ENCODE measurements around the gene RPTOR.

Gene RPTOR

DNA sequence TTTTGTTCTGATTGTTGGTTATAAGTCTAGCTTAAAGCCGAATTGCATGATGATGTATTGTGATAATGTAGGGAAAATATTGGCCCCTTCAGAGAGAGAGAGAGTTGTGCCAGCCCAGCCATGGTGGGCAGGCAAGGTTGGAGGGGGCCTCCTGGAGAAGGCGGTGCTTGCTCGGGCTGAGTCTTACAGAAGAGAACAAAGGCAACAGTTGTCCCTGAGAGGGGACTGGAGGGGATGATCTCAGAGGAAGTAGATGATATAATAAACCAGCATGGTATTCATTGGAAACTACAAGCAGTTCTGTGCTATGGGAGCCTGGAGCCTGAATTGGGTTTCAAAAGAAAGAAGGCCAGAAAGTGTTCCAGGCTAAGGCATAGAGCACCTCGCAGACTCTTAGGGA lies 173.8 kb downstream of the RPTOR start:
- TF ChIP-seq, protein P1, sequence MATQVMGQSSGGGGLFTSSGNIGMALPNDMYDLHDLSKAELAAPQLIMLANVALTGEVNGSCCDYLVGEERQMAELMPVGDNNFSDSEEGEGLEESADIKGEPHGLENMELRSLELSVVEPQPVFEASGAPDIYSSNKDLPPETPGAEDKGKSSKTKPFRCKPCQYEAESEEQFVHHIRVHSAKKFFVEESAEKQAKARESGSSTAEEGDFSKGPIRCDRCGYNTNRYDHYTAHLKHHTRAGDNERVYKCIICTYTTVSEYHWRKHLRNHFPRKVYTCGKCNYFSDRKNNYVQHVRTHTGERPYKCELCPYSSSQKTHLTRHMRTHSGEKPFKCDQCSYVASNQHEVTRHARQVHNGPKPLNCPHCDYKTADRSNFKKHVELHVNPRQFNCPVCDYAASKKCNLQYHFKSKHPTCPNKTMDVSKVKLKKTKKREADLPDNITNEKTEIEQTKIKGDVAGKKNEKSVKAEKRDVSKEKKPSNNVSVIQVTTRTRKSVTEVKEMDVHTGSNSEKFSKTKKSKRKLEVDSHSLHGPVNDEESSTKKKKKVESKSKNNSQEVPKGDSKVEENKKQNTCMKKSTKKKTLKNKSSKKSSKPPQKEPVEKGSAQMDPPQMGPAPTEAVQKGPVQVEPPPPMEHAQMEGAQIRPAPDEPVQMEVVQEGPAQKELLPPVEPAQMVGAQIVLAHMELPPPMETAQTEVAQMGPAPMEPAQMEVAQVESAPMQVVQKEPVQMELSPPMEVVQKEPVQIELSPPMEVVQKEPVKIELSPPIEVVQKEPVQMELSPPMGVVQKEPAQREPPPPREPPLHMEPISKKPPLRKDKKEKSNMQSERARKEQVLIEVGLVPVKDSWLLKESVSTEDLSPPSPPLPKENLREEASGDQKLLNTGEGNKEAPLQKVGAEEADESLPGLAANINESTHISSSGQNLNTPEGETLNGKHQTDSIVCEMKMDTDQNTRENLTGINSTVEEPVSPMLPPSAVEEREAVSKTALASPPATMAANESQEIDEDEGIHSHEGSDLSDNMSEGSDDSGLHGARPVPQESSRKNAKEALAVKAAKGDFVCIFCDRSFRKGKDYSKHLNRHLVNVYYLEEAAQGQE (IDR thresholded peaks at IDR 0.05; ENCODE audit: insufficient replicate concordance, low read depth): no peak
- TF ChIP-seq GABPA (IDR thresholded peaks at IDR 0.05; ENCODE audit: low read depth) (no peak), SPI1 (IDR thresholded peaks at IDR 0.05; ENCODE audit: borderline replicate concordance, low read depth) (no peak), POLR2AphosphoS5 (IDR thresholded peaks at IDR 0.05; ENCODE audit: low read depth) (no peak)
- TF ChIP-seq, protein P2, sequence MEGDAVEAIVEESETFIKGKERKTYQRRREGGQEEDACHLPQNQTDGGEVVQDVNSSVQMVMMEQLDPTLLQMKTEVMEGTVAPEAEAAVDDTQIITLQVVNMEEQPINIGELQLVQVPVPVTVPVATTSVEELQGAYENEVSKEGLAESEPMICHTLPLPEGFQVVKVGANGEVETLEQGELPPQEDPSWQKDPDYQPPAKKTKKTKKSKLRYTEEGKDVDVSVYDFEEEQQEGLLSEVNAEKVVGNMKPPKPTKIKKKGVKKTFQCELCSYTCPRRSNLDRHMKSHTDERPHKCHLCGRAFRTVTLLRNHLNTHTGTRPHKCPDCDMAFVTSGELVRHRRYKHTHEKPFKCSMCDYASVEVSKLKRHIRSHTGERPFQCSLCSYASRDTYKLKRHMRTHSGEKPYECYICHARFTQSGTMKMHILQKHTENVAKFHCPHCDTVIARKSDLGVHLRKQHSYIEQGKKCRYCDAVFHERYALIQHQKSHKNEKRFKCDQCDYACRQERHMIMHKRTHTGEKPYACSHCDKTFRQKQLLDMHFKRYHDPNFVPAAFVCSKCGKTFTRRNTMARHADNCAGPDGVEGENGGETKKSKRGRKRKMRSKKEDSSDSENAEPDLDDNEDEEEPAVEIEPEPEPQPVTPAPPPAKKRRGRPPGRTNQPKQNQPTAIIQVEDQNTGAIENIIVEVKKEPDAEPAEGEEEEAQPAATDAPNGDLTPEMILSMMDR (IDR thresholded peaks at IDR 0.05; ENCODE audit: insufficient read depth, low read length): no peak
- DNase-seq (ENCODE audit: low read depth in 1 of 2, low spot score in 1 of 2): no peak
- H3K4me3 ChIP-seq (replicated peaks; ENCODE audit: insufficient read depth, low read length): no peak overlapping the region
- H3K27ac ChIP-seq (replicated peaks): no peak overlapping the region
- H3K27me3 ChIP-seq (ENCODE audit: insufficient read depth, poor library complexity, severe bottlenecking): no peaks in the 10 kb centered on the region

DNA sequence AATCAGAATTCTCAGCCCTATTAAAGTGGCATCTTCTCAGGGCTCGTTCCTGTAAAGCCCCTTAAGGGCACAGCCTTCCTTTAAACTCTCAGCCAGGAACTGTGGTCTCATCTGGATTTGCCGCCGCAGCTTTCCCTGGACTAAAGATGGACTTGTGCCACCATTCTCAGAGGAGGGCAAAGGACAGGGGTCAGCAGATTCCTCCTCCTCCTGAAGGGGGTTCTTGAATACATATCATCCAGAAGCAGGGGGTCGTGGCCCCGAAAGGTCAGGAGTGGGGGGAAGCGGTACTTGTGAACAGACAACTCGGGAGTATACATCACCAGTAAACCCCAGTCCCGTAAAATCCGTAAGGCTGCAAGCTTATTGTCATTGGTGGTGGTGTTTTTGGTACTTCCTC lies 174.8 kb downstream of the RPTOR start:
- Histone ChIP-seq H3K4me3 (replicated peaks; ENCODE audit: insufficient read depth, low read length) (no peak overlapping the region), H3K27me3 (ENCODE audit: insufficient read depth, poor library complexity, severe bottlenecking) (no peaks in the 10 kb centered on the region), H3K27ac (replicated peaks) (no peak overlapping the region)
- no peak for DNase-seq (ENCODE audit: low read depth in 1 of 2, low spot score in 1 of 2)
- TF ChIP-seq GABPA (IDR thresholded peaks at IDR 0.05; ENCODE audit: low read depth): no peak

DNA sequence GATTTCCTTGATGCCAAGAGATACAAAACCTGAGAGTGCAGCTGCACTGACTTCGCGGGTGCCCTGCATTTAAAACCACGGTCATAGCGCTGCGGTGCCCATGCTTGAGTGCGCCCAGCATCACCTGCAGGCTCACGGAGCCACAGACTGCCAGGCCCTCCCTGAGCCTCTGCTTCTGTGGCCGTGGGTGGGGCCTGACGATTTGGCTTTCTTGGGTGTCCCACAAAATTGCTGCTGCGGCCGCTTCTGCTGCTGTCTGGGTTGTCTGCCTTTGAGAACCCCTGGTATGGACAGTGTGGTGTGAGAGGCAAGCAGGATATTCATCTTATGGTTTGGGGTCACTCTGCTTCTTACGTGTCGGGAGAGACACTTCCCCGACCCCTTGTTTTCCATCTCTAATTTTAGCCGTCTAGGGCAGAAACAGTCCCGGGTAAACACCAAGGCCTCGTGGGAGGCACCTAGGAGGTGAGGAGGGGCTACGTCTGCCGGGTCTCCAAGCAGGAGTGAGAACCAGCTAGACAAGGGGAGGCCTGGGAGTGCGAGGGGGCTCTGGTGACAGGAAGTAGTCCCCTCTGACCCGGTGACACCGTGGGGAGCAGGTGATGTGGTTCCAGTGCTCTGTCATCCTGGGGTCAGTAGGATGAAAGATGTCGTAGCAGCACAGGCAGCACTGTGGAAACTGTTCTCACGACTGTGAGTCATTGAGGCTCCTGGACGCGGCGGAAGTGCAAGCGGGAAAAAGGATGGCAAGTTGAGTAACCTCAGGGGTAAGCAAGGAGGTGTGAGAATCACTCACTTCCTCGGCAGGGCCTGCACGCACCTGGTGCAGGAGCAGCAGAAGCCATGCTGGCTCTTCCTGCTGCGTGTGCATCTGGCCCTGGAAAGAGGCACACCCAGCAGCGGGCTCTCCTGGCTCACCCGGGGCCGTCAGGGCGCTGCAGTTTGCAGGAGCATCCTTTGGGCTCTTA lies 176.3 kb downstream of the RPTOR start:
- H3K27me3 ChIP-seq (ENCODE audit: insufficient read depth, poor library complexity, severe bottlenecking): no peaks in the 10 kb centered on the region
- H3K4me3 ChIP-seq (replicated peaks; ENCODE audit: insufficient read depth, low read length): no peak overlapping the region
- peak in 1 of 2 experiments; percentile 36 for DNase-seq (ENCODE audit: low read depth in 1 of 2, low spot score in 1 of 2)
- TF ChIP-seq GABPA (IDR thresholded peaks at IDR 0.05; ENCODE audit: low read depth) (no peak), POLR2AphosphoS5 (IDR thresholded peaks at IDR 0.05; ENCODE audit: low read depth) (no peak), SPI1 (IDR thresholded peaks at IDR 0.05; ENCODE audit: borderline replicate concordance, low read depth) (no peak)
- TF ChIP-seq, protein P1 (IDR thresholded peaks at IDR 0.05; ENCODE audit: insufficient replicate concordance, low read depth): no peak
- TF ChIP-seq, protein P2 (IDR thresholded peaks at IDR 0.05; ENCODE audit: insufficient read depth, low read length): no peak
- no peak overlapping the region for H3K27ac ChIP-seq (replicated peaks)

DNA sequence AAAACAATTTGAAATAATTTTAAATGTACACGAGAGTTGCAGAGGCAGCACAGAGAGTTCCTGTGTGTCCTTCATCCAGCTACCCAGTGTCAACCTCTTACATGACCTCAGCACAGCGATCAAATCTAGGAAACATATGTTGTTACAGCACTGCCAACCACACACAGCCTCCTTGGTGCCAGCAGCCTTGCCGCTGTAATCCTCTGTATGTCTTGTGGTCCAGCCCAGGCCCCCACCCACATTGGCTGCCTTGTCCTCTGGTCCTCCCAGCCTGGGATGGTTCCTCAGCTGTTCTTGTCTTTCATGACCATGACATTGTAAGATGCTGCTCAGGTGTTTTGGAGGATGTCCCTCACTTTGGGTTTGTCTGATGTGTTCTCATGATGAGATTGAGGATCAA lies 178.0 kb downstream of the RPTOR start:
- DNase-seq (ENCODE audit: low read depth in 1 of 2, low spot score in 1 of 2): no peak
- Histone ChIP-seq H3K27me3 (ENCODE audit: insufficient read depth, poor library complexity, severe bottlenecking) (no peaks in the 10 kb centered on the region), H3K4me3 (replicated peaks; ENCODE audit: insufficient read depth, low read length) (no peak overlapping the region), H3K27ac (replicated peaks) (no peak overlapping the region)
- TF ChIP-seq, protein P1 (IDR thresholded peaks at IDR 0.05; ENCODE audit: insufficient replicate concordance, low read depth): no peak
